Epidermal melanocyte (primary cell): ENCODE data around the gene LAMP5.

Experiments used
- DNase-seq: peaks from one replicate; pipeline ENCODE4 v3.0.0; 2011; ENCODE audit warnings: low spot score; ENCODE audit not compliant: insufficient read length

Gene LAMP5

GRCh38 chr20:9534025-9534424 is 19.6 kb downstream of the LAMP5 start:
- DNase-seq, result no peak

GRCh38 chr20:9535449-9535848 is 21.1 kb downstream of the LAMP5 start:
- no peak for DNase-seq

- DNase-seq, result no peak
Measured at GRCh38 chr20:9543214-9543613, 28.8 kb downstream of the LAMP5 start.

GRCh38 chr20:9550283-9550682 is 35.9 kb downstream of the LAMP5 start:
- no peak for DNase-seq

GRCh38 chr20:9550871-9551270 is 36.5 kb downstream of the LAMP5 start:
- DNase-seq, result no peak

GRCh38 chr20:9551808-9552550 is 37.6 kb downstream of the LAMP5 start:
- no peak for DNase-seq

- DNase-seq, result no peak
Measured at GRCh38 chr20:9555781-9556180, 41.4 kb downstream of the LAMP5 start.

GRCh38 chr20:9557411-9557810 is 43.0 kb downstream of the LAMP5 start:
- DNase-seq, result no peak

- DNase-seq, result no peak
Measured at GRCh38 chr20:9565910-9566550, 51.6 kb downstream of the LAMP5 start.

GRCh38 chr20:9566977-9567376 is 52.6 kb downstream of the LAMP5 start:
- DNase-seq, result no peak

- no peak for DNase-seq
Measured at GRCh38 chr20:9570612-9571011, 56.2 kb downstream of the LAMP5 start.

- no peak for DNase-seq
Measured at GRCh38 chr20:9571783-9572182, 57.4 kb downstream of the LAMP5 start.

- DNase-seq, result no peak
Measured at GRCh38 chr20:9572670-9573069, 58.3 kb downstream of the LAMP5 start.

GRCh38 chr20:9573335-9574151 is 59.2 kb downstream of the LAMP5 start:
- DNase-seq, result no peak

- no peak for DNase-seq
Measured at GRCh38 chr20:9574181-9574580, 59.8 kb downstream of the LAMP5 start.

GRCh38 chr20:9574776-9575175 is 60.4 kb downstream of the LAMP5 start:
- no peak for DNase-seq

- DNase-seq, result no peak
Measured at GRCh38 chr20:9575836-9576235, 61.4 kb downstream of the LAMP5 start.

GRCh38 chr20:9576695-9577094 is 62.3 kb downstream of the LAMP5 start:
- DNase-seq, result no peak

GRCh38 chr20:9577397-9577796 is 63.0 kb downstream of the LAMP5 start:
- no peak for DNase-seq

- no peak for DNase-seq
Measured at GRCh38 chr20:9578594-9578993, 64.2 kb downstream of the LAMP5 start.
